AG20443 (cell line): Measurements from ENCODE around the gene NMNAT2.
"Not testable (repeated sequence)": the region's sequence is repeated elsewhere in the genome, so short reads cannot be mapped to it uniquely, and the experiment has no call there.

Experiments used
- DNase-seq: peaks from one replicate; pipeline ENCODE4 v3.0.0; 2012; ENCODE audit warnings: low spot score, mixed read lengths

Gene NMNAT2

DNA sequence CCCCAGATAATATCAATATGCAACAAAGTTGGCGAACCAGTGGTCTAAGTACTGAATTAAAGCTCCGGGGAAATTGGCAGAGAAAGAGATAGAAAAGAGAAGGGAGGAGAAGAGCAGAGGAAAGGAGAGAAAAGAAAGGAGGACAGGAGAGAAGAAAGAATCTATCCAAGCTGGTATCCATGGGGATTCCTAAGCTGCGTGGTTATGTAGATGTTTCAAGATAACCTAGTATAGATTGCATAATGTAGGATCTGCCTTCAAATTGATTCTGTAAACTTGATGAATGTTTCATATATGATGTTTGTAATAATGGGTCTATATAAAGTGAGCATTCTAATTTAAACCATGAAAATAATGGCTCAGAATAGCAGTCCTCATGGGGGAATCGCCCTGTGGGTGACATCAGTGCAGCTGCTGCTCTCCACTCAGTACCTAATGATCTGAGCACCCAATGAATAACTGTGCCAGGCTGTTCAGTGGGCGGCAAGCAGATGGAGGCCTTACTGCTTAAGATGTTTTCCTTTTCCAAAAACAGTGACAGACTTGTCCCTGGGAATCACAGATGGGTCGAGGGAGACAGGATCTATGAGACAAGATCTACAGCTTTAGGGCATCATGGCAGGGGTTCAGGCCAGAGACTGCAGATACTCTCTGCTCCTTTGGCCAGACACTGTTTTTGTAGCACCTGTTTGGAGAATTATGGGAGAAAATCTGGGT lies 154.1 kb downstream of the NMNAT2 start:
- DNase-seq, result no peak

DNA sequence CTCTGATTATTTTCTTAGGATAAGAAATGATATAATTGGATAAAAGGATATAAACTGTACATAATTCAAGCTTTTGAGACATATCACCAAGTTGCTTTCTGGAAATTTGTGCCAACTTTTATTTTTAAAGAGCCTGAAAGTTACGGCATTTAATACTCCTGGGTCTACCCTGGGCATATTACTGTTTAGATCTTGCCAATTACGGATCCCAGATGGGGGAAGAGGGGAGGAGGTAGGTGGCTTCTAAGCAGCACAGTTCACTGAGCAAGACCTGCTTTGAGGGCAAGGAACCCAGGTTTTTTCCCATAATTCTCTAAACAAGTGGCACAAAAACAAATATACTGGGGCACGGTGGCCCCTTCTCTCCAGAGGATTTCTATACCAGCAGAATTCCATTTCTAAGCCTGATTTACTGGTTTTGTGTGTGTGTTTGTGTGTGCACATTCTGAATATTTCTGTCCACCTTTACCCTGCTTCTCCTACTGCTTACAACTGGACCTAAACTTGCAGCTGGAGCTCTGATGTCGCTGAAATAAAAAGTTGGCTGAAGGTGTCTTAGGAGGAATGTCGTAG lies 155.5 kb downstream of the NMNAT2 start:
- DNase-seq, result no peak

DNA sequence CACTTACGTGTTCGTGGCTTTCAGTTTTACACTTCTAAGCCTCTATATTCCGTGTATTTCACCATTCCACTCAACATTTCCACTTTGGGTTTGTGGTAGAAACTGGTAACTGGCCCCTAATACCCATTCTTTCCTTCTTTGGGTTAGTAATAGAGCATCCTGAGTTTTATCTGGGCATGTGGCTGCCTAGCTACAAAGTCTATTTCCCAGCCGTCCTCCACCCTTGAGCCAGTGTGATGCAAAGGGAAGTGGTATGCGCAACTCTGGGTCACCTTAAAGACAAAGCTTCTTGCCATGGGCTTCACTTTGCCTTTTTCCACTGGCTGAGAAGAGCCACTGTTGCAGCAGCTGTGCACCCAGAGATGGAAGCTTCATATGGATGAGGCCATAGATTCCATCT lies 158.3 kb downstream of the NMNAT2 start:
- no peak for DNase-seq

DNA sequence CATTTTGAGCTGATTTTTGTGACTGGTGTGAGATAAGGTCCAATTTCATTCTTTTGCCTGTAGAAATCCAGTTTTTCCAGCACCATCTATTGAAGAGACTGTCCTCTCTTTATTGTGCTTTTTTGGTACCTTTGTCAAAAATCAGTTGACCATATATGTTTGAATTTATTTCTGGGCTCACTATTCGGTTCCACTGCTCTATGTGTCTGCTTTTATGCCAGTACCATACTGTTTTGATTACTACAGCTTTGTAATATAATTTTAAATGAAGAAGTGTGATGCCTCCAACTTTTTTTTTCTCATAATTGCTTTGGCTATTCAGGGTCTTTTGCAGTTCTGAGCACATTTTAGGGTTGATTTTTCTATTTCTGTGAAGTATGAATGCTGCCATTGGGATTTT lies 163.1 kb downstream of the NMNAT2 start:
- DNase-seq, result no peak

DNA sequence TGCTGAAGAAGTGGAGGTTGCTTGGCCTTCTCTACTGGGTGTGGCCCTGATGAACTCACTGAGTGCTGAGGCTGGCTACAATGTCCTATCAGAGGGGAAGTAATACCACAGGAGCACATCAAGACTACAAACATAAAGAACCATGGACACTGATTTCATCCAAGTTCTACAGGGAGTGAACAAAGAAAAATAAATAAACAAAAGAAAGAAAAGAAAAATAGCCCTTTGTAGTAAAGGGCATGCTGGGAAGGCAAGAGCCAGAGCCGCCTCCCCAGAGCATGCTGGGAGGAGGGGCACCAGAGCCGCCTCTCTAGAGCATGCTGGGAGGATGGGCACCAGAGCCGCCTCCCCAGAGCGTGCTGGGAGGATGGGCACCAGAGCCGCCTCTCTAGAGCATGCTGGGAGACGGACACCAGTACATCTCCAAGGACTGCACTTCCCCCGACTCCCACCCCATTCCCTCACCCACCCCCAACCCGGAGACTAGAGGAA lies 166.2 kb downstream of the NMNAT2 start:
- DNase-seq, result no peak

GRCh38 chr1:183251101-183251958 lies 166.8 kb downstream of the NMNAT2 start:
- DNase-seq, result no peak

DNA sequence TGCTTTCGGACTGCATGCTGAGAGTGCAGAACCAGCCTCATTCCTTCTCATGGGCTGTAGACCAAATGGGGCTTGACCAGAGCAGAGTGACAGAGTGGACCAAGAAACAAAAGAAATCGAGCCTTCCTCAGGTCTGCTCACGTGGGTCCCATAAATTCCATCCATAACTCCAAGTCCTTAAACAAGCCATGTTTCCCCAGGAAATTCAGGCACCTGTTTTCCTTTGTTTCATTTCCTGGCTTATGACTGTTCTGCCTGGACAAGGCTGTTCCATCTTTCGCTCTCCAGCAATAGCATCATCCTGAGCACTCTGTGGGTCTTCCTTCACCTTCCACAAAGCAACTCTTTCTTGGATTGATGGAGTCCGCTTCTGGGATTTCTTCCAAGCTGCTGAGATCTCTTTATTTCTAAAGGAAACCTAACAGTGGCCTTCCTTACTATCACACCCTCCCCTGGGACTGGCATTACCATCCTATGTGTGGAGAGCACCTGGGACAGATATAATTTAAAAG lies 168.2 kb downstream of the NMNAT2 start:
- no peak for DNase-seq

DNA sequence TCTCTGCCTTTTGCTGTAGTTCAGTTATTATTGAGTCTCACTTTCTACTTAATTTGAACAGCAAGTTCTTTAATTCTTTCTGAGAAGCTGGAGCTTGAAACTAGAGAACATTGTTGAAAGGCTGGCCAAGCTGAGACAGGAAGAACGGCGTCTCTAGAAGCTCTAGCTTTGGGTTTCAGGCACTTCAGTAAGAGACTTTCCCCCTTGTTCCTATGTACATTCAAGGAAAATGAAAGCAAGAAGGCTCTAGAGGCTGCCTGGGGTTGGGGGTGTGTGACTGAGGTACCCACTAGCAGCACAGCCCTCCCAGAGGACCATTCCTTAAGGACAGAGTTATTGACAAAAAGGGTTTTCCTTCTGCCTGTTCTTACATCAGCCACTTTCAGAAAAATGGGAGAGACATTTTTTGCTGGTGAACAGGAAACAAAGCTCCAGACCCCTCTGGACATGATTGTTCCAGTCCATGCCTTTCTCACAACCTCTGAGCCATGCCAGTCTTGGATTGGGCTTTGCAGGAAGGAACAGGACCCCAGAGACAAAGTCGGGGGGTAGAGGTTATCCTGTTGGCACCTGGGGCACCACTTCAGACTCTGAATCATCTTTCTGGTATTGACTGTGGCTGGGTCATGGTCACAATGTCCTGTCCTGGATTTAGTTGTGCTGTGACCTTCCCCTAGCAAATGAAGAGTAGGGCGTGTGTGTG lies 169.0 kb downstream of the NMNAT2 start:
- no peak for DNase-seq

GRCh38 chr1:183247931-183248330 lies 170.2 kb downstream of the NMNAT2 start:
- no peak for DNase-seq

- DNase-seq, result no peak
Observed at GRCh38 chr1:183247484-183247883, 170.7 kb downstream of the NMNAT2 start.

GRCh38 chr1:183247066-183247465 lies 171.1 kb downstream of the NMNAT2 start:
- no peak for DNase-seq

GRCh38 chr1:183246436-183246835 lies 171.7 kb downstream of the NMNAT2 start:
- DNase-seq, result no peak

GRCh38 chr1:183245357-183245756 lies 172.8 kb downstream of the NMNAT2 start:
- DNase-seq, result no peak

DNA sequence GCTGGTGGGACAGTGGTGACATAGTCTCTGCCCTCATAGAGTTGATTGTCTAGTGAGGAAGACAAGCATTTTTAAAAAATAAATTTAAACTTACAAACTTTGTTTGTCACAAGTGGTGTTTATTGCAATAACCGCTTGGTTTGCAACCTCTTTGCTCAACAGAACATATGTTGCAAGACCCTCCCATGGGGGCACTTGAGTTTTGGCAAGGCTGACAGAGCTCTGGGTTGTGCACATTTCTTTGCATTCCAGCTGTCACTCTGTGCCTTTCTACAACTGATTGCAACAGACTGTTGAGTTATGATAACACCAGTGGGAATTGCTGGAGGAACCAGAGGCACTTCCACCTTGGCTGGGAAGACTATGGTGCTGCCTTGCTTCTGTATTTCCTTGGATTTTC lies 173.7 kb downstream of the NMNAT2 start:
- peak; percentile 70 for DNase-seq

DNA sequence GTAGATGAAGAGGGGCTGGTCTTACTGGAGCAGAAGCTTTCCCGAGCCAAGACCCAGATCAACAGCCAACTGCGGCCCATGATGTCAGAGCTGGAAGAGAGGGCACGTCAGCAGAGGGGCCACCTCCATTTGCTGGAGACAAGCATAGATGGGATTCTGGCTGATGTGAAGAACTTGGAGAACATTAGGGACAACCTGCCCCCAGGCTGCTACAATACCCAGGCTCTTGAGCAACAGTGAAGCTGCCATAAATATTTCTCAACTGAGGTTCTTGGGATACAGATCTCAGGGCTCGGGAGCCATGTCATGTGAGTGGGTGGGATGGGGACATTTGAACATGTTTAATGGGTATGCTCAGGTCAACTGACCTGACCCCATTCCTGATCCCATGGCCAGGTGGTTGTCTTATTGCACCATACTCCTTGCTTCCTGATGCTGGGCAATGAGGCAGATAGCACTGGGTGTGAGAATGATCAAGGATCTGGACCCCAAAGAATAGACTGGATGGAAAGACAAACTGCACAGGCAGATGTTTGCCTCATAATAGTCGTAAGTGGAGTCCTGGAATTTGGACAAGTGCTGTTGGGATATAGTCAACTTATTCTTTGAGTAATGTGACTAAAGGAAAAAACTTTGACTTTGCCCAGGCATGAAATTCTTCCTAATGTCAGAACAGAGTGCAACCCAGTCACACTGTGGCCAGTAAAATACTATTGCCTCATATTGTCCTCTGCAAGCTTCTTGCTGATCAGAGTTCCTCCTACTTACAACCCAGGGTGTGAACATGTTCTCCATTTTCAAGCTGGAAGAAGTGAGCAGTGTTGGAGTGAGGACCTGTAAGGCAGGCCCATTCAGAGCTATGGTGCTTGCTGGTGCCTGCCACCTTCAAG lies 174.8 kb downstream of the NMNAT2 start:
- DNase-seq, result peak; percentile 38

DNA sequence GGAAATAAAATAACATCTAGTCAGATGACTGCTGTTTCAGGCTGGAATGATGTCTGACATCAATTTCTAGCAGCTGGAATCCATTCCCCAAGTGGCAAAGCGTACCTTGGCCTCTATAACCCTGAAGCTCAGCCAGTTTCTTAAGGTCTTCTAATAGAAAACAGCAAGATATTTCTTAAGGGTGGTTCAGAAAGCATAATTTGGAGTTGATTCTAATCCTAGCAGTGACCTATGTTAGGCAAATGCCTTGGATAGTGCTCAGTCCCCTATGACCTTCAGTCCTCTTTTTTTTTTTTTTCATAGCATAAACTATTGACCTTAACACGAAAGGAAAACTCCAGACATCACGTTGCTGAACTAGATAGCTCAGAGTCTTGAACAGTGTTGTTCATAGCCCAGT lies 175.6 kb downstream of the NMNAT2 start:
- no peak for DNase-seq

DNA sequence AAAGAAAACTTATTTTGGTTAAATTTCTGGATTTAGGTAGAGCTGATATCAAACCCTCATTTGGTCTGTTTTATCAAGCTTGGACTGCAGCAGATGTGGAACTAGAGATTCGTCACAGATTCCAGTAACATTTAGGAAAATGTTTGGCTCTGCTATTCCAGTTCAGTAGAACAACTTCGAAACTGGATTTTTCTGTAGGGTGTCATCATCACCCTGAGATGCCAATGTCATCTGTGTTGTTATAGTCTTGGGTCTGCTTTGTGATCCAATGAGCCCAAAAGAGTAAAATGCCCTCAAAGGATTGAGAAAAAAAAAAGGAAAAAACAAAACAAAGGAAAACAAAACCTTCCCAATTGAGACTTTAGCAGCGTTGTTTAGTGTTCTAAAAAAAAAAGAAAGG lies 176.7 kb downstream of the NMNAT2 start:
- DNase-seq, result peak; percentile 43

DNA sequence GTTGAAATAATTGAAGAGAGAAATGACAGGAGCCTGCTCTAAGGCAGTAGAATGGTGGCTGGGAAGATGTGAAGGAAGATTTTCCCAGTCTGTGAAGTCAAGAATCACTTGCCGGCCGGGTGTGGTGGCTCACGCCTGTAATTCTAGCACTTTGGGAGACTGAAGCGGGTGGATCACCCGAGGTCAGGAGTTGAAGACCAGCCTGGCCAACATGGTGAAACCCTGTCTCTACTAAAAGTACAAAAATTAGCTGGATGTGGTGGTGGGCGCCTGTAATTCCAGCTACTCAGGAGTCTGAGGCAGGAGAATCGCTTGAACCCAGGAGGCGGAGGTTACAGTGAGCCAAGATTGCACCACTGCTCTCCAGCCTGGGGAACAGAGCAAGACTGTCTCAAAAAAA lies 177.3 kb downstream of the NMNAT2 start:
- DNase-seq, result not testable (repeated sequence)

DNA sequence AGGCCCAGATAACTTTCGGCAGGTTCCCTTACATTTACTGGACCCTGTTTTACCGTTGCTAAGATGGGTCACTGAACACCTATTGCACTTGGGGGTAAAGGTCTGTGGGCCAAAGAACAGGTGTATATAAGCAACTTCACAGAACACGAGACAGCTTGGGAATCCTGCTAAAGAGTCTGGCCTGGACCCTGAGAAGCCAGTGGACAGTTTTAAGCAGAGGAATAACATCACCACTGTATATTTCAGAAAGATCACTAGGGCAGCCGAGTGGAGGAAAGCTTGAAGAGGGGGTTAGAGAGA lies 177.7 kb downstream of the NMNAT2 start:
- DNase-seq, result no peak

- DNase-seq, result no peak
Observed at GRCh38 chr1:183239793-183240525, 178.2 kb downstream of the NMNAT2 start.
